WTC11 (cell line): ENCODE measurements around the gene XRCC5.

ENCODE experiments used
- AFF4 ChIP-seq: sonication (generic); formaldehyde crosslinking; IDR thresholded peaks from 2 replicates; pipeline ENCODE4 v1.8.1; 2023; ENCODE audit warnings: mild to moderate bottlenecking, missing genetic modification reagents, borderline replicate concordance
- NFYB ChIP-seq: sonication (generic); formaldehyde crosslinking; conservative IDR thresholded peaks from 2 replicates; pipeline ENCODE4 v1.8.0; 2022; ENCODE audit warnings: low read depth, missing genetic modification reagents
- USF1 ChIP-seq: sonication (generic); formaldehyde crosslinking; IDR thresholded peaks from 2 replicates; pipeline ENCODE4 v1.8.0; 2022; ENCODE audit warnings: mild to moderate bottlenecking, missing genetic modification reagents

GRCh38 chr2:216217904-216218260 is 108.7 kb downstream of the XRCC5 start:
- TF ChIP-seq USF1 (no peak), NFYB (no peak), AFF4 (CRISPR knock-in tag) (no peak)
